Mesendoderm (in vitro differentiated cells): Measurements from ENCODE around the gene PLPP1.

ENCODE experiments used
- DNase-seq: peaks from one replicate; pipeline ENCODE4 v3.0.0; 2013
- H2AK5ac ChIP-seq: 2 replicates; pipeline ENCODE4 v1.6.1; 2013; ENCODE audit warnings: low read length, inconsistent platforms
- H2BK120ac ChIP-seq: 2 replicates; pipeline ENCODE4 v1.6.1; 2013; ENCODE audit warnings: low read depth, mild to moderate bottlenecking, low read length, moderate library complexity, mixed read lengths
- H2BK15ac ChIP-seq: replicated peaks from 2 replicates; pipeline ENCODE4 v1.6.1; 2013; ENCODE audit warnings: low read depth, mild to moderate bottlenecking, moderate library complexity
- H2BK5ac ChIP-seq: 2 replicates; pipeline ENCODE4 v1.6.1; 2013; ENCODE audit warnings: low read length, inconsistent platforms
- H3K18ac ChIP-seq: 2 replicates; pipeline ENCODE4 v1.6.1; 2013; ENCODE audit warnings: mild to moderate bottlenecking, low read length, mixed read lengths
- H3K23ac ChIP-seq: one replicate; pipeline ENCODE4 v1.6.1; 2013; ENCODE audit warnings: low read length
- H3K27ac ChIP-seq: 2 replicates; pipeline ENCODE4 v1.5.1; 2013; ENCODE audit warnings: low read depth, mild to moderate bottlenecking, inconsistent platforms, low read length, moderate library complexity
- H3K27me3 ChIP-seq: 2 replicates; pipeline ENCODE4 v1.6.1; 2013; ENCODE audit warnings: low read length, control low read depth, mild to moderate bottlenecking, inconsistent platforms; ENCODE audit not compliant: insufficient read depth, poor library complexity
- H3K36me3 ChIP-seq: 2 replicates; pipeline ENCODE4 v1.6.1; 2013; ENCODE audit warnings: low read length, inconsistent platforms; ENCODE audit not compliant: control insufficient read depth, insufficient read depth
- H3K4ac ChIP-seq: one replicate; pipeline ENCODE4 v1.6.1; 2013; ENCODE audit warnings: low read depth, mild to moderate bottlenecking, low read length, moderate library complexity
- H3K4me1 ChIP-seq: 2 replicates; pipeline ENCODE4 v1.6.1; 2013; ENCODE audit warnings: low read depth, low read length, inconsistent platforms; ENCODE audit not compliant: control insufficient read depth
- H3K4me2 ChIP-seq: 2 replicates; pipeline ENCODE4 v1.6.1; 2013; ENCODE audit warnings: low read length
- H3K4me3 ChIP-seq: 2 replicates; pipeline ENCODE4 v1.5.1; 2013; ENCODE audit warnings: mild to moderate bottlenecking, low read length
- H3K56ac ChIP-seq: one replicate; pipeline ENCODE4 v1.6.1; 2013; ENCODE audit warnings: low read length
- H3K79me1 ChIP-seq: 2 replicates; pipeline ENCODE4 v1.6.1; 2013; ENCODE audit warnings: low read length, inconsistent platforms
- H3K79me2 ChIP-seq: 2 replicates; pipeline ENCODE4 v1.6.1; 2013; ENCODE audit warnings: mild to moderate bottlenecking, low read length; ENCODE audit not compliant: control insufficient read depth, insufficient read depth
- H3K9ac ChIP-seq: 2 replicates; pipeline ENCODE4 v1.6.1; 2013; ENCODE audit warnings: low read length, inconsistent platforms
- H4K5ac ChIP-seq: one replicate; pipeline ENCODE4 v1.6.1; 2013; ENCODE audit warnings: low read length
- H4K8ac ChIP-seq: one replicate; pipeline ENCODE4 v1.6.1; 2013; ENCODE audit warnings: low read depth, mild to moderate bottlenecking, control low read depth, low read length, moderate library complexity
- WGBS: extraction: QIAGEN DNeasy Blood & Tissue Kit; methylation state at CpG from one replicate; pipeline ENCODE4 v1.1.7; 2013; ENCODE audit warnings: low lambda C conversion rate, missing lambda C conversion rate; ENCODE audit not compliant: insufficient coverage; ENCODE audit errors: extremely low coverage; 5-methylcytosine and 5-hydroxymethylcytosine counted together

Gene PLPP1

GRCh38 chr5:55570570-55570969, 35.8 kb upstream of the PLPP1 start:
- no peak overlapping the region for H3K4me2 ChIP-seq
- peak overlapping the region; percentile 69 for H3K18ac ChIP-seq
- peak overlapping the region; percentile 88 for H3K27ac ChIP-seq
- no peaks in the 10 kb centered on the region for H3K79me2 ChIP-seq
- no CpG with 5 or more reads among the region's 4 CpGs for WGBS
- peak overlapping the region; percentile 76 for H4K8ac ChIP-seq
- no peaks in the 10 kb centered on the region for H3K79me1 ChIP-seq
- no peak overlapping the region for H2BK15ac ChIP-seq
- H3K23ac ChIP-seq = peak overlapping the region; percentile 54
- DNase-seq = no peak
- H3K9ac ChIP-seq = peak overlapping the region; percentile 36
- H3K27me3 ChIP-seq = no peaks in the 10 kb centered on the region
- peak overlapping the region; percentile 46 for H2BK120ac ChIP-seq
- H4K5ac ChIP-seq = no peak overlapping the region
- H2BK5ac ChIP-seq = peak overlapping the region; percentile 93
- no peak overlapping the region for H3K4me3 ChIP-seq
- no peaks in the 10 kb centered on the region for H3K36me3 ChIP-seq
- peak overlapping the region; percentile 92 for H3K56ac ChIP-seq
- H3K4ac ChIP-seq = no peak overlapping the region
- peak overlapping the region; percentile 98 for H2AK5ac ChIP-seq
- H3K4me1 ChIP-seq = peaks cover 2% of the 10 kb centered on the region

- H3K27me3 ChIP-seq = no peaks in the 10 kb centered on the region
- H3K4me1 ChIP-seq = peaks cover 2% of the 10 kb centered on the region
- peak overlapping the region; percentile 85 for H2BK120ac ChIP-seq
- peak overlapping the region; percentile 98 for H2AK5ac ChIP-seq
- no peak overlapping the region for H4K8ac ChIP-seq
- H3K27ac ChIP-seq = peak overlapping the region; percentile 88
- peak overlapping the region; percentile 36 for H3K9ac ChIP-seq
- peak overlapping the region; percentile 93 for H2BK5ac ChIP-seq
- H3K23ac ChIP-seq = no peak overlapping the region
- H3K18ac ChIP-seq = peak overlapping the region; percentile 69
- WGBS = no CpG with 5 or more reads among the region's 2 CpGs
- DNase-seq = peak; percentile 63
- no peak overlapping the region for H3K4me2 ChIP-seq
- H3K36me3 ChIP-seq = no peaks in the 10 kb centered on the region
- H3K79me2 ChIP-seq = no peaks in the 10 kb centered on the region
- no peak overlapping the region for H2BK15ac ChIP-seq
- H3K79me1 ChIP-seq = no peaks in the 10 kb centered on the region
- H4K5ac ChIP-seq = no peak overlapping the region
- no peak overlapping the region for H3K4ac ChIP-seq
- H3K4me3 ChIP-seq = no peak overlapping the region
- peak overlapping the region; percentile 92 for H3K56ac ChIP-seq
Observed at GRCh38 chr5:55570026-55570425, 35.3 kb upstream of the PLPP1 start.

GRCh38 chr5:55569513-55569865, 34.7 kb upstream of the PLPP1 start:
- H3K23ac ChIP-seq = no peak overlapping the region
- H3K4me1 ChIP-seq = peaks cover 2% of the 10 kb centered on the region
- no peak overlapping the region for H2BK15ac ChIP-seq
- no peaks in the 10 kb centered on the region for H3K79me2 ChIP-seq
- H3K4me3 ChIP-seq = no peak overlapping the region
- no peak overlapping the region for H3K9ac ChIP-seq
- peak; percentile 27 for DNase-seq
- no peak overlapping the region for H2BK120ac ChIP-seq
- no peaks in the 10 kb centered on the region for H3K36me3 ChIP-seq
- peak overlapping the region; percentile 61 for H3K18ac ChIP-seq
- H4K5ac ChIP-seq = peak overlapping the region; percentile 78
- H3K4me2 ChIP-seq = no peak overlapping the region
- H3K79me1 ChIP-seq = no peaks in the 10 kb centered on the region
- no peaks in the 10 kb centered on the region for H3K27me3 ChIP-seq
- H3K56ac ChIP-seq = no peak overlapping the region
- peak overlapping the region; percentile 88 for H3K27ac ChIP-seq
- H4K8ac ChIP-seq = peak overlapping the region; percentile 81
- H2AK5ac ChIP-seq = no peak overlapping the region
- no CpG with 5 or more reads among the region's 3 CpGs for WGBS
- H3K4ac ChIP-seq = no peak overlapping the region
- peak overlapping the region; percentile 56 for H2BK5ac ChIP-seq

DNA sequence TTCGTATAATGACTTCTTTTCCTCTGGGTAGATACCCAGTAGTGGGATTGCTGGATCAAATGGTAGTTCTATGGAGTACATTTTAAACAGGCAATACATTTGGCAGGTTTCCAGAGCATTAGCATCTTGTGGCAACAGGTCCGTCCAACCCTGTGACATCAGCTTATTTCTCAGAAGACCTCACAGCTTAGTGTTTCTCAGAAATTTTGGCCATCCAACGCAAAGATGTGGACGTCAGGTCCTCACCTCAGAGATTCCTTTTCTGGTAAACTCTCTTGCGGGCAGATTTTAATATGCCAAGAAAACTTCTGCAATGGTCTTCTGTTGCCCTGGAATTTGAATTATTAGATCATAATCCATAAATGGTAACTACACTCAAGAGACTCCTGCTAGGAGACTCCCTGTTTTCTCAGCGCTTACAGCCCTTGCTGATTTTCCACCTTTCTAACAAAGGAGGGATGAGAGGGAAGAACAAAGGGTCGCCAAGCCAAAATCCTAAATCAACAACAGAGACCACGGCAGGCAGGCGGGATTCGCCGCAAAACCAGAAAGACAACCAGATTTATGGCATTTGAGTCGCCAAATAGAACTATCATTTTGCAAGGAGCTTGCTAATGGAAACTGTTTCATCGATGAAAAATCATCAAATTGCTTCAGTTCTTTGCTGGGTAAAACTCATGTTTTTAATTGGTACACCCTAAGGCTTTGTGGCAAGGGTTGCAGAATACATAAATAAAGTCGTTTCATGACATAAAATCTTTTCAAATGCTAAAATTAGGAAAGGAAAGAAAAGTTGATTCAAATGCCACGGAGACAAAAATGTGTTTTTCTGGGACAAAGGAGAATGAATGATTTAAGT, 34.1 kb upstream of the PLPP1 start:
- H3K4me1 ChIP-seq = peaks cover 2% of the 10 kb centered on the region
- H3K4me2 ChIP-seq = no peak overlapping the region
- no peak overlapping the region for H2BK15ac ChIP-seq
- no peak overlapping the region for H3K27ac ChIP-seq
- H3K79me2 ChIP-seq = no peaks in the 10 kb centered on the region
- no peak overlapping the region for H3K4ac ChIP-seq
- no peak overlapping the region for H4K8ac ChIP-seq
- no peak overlapping the region for H3K4me3 ChIP-seq
- DNase-seq = no peak
- peak overlapping the region; percentile 7 for H3K56ac ChIP-seq
- H2BK120ac ChIP-seq = no peak overlapping the region
- H3K18ac ChIP-seq = no peak overlapping the region
- no peak overlapping the region for H3K9ac ChIP-seq
- H3K27me3 ChIP-seq = no peaks in the 10 kb centered on the region
- no CpG with 5 or more reads among the region's 15 CpGs for WGBS
- H4K5ac ChIP-seq = no peak overlapping the region
- H3K23ac ChIP-seq = no peak overlapping the region
- no peak overlapping the region for H2BK5ac ChIP-seq
- no peaks in the 10 kb centered on the region for H3K36me3 ChIP-seq
- H2AK5ac ChIP-seq = no peak overlapping the region
- no peaks in the 10 kb centered on the region for H3K79me1 ChIP-seq

GRCh38 chr5:55564721-55565120, 30.0 kb upstream of the PLPP1 start:
- Histone ChIP-seq H3K4ac (no peak overlapping the region), H2AK5ac (no peak overlapping the region), H3K23ac (no peak overlapping the region), H3K36me3 (no peaks in the 10 kb centered on the region), H3K18ac (no peak overlapping the region), H3K79me2 (no peaks in the 10 kb centered on the region), H3K27ac (no peak overlapping the region), H3K56ac (no peak overlapping the region), H3K27me3 (no peaks in the 10 kb centered on the region), H2BK15ac (no peak overlapping the region), H2BK5ac (no peak overlapping the region), H3K4me2 (no peak overlapping the region), H4K8ac (no peak overlapping the region), H3K9ac (no peak overlapping the region), H4K5ac (no peak overlapping the region), H3K79me1 (no peaks in the 10 kb centered on the region), H3K4me3 (no peak overlapping the region), H2BK120ac (no peak overlapping the region), H3K4me1 (no peaks in the 10 kb centered on the region)
- no CpG with 5 or more reads among the region's 3 CpGs for WGBS
- no peak for DNase-seq
